GM19240 (cell line): ENCODE results near the gene SLC2A4RG.
"Not testable (repeated sequence)": the region's sequence is repeated elsewhere in the genome, so short reads cannot be mapped to it uniquely, and the experiment has no call there.

Experiments used
- DNase-seq: peaks from one replicate; pipeline ENCODE4 v3.0.0; 2011; ENCODE audit warnings: low spot score; ENCODE audit not compliant: insufficient read length

The SLC2A4RG gene

DNA sequence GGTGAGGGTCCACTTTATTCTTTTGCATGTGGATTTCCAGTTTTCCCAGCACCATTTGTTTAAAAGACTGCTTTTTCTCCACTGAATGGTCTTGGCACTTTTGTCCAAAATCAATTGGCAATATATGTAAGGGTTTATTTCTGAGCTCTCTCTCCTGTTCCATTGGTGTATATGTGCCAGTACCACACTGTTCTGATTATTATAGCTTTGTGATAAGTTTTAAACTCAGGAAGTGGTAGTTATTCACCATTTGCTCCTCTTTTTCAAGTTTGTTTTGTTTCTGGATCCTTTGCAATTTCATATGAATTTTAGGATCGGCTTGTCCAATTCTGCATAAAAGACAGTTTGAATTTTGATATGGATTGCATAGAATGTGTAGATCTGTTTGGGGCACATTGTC is 27.4 kb upstream of the SLC2A4RG start:
- DNase-seq = no peak

DNA sequence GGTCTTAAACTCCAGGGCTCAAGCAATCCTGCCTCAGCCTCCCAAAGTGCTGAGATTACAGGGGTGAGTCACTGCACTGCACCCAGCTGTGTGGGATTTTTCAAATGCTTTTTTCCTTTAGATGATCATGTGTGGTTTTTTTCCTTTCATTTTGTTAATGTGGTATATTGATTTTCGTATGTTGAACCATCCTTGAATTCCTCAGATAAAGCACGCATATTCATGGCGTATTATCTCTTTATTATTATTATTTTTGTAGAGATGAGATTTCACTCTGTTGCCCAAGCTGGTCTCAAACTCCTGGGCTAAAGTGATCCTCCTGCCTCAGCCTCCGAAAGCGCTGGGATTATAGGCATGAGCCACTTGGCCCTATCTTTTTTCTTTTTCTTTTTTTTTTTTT is 24.7 kb upstream of the SLC2A4RG start:
- no peak for DNase-seq

DNA sequence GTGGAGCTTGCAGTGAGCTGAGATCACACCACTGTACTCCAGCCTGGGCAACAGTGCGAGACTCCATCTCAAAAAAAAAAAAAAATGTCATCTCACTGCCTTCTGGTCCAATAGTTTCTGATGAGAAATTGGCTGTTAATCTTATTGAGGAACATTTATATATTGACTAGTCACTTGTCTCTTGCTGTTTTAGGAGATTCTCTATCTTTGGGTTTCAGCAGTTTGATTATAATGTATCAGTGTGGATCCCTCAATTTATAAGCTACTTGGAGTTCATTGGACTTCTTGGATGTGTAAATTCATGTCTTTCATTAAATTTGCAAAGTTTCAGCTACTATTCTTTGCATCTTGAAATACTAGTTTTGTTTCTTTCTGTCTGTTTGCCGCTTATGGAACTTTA is 20.6 kb upstream of the SLC2A4RG start:
- DNase-seq = no peak

DNA sequence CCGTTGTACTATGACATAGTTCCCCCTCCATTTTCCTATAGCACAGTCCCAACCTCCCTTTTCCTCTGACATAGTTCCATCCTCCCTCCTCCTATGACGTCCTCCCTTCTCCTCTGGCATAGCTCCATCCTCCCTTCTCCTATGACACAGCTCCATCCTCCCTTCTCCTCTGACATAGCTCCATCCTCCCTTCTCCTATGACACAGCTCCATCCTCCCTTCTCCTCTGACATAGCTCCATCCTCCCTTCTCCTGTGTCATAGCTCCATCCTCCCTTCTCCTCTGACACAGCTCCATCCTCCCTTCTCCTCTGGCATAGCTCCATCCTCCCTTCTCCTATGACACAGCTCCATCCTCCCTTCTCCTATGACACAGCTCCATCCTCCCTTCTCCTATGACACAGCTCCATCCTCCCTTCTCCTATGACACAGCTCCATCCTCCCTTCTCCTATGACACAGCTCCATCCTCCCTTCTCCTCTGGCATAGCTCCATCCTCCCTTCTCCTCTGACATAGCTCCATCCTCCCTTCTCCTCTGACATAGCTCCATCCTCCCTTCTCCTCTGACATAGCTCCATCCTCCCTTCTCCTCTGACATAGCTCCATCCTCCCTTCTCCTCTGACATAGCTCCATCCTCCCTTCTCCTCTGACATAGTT is 16.5 kb upstream of the SLC2A4RG start:
- DNase-seq = not testable (repeated sequence)

DNA sequence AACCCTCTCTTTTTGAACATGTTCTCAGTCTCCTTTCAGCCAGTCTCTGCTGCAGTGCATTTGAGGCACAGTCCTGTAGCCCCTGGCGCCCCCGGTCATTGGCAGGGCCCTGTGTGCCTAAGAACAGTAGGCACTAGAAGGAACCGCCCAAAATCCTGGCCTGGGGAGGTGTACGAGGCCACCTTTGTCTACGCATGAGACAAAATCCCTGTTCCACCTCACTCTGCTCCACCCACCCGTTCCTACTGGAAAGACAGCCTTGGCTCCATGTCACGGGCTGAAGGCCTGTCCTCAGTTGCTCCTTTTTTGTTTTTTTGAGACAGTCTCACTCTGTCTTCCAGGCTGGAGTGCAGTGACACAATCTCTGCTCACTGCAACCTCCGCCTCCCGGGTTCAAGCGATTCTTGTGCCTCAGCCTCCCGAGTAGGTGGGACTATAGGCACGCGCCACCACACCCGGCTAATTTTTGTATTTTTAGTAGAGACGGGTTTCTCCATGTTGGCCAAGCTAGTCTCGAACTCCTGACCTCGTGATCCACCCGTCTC is 9.3 kb upstream of the SLC2A4RG start:
- not testable (repeated sequence) for DNase-seq

DNA sequence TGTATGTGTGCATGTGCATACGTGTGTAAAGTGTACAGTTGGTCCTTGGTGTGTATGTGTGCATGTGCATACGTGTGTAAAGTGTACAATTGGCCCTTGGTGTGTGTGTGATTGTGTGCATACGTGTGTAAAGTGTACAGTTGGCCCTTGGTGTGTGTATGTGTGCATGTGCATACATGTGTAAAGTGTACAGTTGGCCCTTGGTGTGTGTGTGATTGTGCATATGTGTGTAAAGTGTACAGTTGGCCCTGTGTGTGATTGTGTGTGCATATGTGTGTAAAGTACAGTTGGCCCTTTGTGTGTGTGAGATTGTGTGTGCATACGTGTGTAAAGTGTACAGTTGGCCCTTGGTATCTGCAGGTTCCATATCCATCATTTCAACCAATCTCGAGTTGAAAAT is 8.2 kb upstream of the SLC2A4RG start:
- DNase-seq = no peak

DNA sequence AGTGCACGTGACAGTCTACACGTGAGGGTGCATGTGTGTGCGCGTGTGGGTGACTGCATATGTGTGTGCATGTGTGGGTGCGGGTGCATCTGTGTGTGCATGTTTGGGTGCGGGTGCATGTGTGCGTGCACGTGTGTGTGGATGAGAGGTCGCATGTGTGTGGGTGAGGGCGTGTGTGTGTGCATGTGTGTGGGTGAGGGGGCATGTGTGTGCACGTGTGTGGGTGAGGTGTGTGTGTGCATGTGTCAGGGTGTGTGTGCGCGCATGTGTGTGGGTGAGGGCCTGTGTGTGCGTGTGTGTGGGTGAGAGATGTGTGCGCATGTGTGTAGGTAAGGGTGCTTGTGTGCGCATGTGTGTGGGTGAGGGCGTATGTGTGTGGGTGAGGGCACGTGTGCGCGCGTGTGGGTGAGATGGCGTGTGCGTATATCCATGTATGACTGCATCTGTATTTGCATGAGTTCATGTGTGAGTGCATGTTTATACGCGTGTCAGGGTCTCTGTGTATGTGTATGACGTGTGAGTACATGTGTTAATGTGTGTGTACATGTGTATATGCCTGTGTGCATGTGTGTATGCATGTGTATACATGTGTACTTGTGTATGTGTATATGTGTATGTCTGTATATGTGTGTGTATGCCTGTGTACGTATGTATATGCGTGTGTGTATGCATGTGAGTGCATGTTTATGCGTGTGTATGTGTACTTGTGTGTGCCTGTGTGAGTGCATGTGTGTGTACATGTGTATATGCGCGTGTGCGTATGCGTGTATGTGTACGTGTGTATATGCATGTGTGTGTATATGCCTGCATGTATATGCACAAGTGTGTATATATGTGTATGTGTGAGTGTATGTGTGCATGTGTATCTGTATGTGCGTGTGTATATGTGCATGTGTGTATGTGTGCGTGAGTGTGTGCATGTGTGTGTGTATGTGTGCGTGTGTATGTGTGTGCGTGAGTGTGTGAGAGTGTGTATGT is 7.2 kb upstream of the SLC2A4RG start:
- DNase-seq = no peak

DNA sequence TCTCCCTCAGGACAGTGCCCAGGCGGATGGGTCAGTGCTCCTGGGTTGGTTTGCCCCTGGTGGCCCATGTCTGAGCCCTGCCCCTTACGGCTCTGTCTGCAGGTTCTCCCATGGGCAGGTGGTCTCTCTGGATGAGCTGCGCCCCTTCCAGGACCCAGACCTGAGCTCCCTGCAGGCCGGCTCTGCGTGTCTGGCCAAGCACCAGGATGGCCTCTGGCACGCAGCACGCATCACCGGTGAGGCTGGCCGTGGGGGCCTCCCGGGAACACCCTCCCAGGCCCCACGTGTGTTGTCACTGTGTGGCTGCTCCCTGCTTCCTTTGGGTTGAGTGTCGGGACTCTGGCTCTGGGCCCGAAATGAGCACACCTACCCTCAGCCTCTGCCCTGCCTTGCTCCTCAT is 6.5 kb upstream of the SLC2A4RG start:
- no peak for DNase-seq

DNA sequence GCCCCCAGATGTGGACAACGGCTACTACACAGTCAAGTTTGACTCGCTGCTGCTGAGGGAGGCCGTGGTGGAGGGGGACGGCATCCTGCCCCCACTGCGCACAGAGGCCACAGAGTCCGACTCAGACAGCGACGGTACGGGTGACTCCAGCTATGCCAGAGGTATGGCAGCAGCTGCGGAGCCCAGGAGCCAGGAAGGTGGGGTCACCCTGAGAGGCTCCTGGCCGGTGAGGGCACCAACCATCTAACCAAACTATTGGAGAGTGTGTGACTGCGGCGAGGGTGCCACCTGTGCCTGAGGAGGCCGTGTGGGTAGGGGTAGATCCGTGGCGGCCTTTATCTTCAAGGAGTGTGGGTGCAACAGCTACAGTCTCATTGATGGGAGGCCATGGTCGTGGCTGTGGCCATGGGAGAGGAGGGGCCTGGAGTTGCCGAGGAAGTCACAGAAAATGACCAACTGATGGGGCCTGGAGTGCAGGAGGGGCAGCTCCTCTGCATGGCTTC is 5.9 kb upstream of the SLC2A4RG start:
- no peak for DNase-seq

DNA sequence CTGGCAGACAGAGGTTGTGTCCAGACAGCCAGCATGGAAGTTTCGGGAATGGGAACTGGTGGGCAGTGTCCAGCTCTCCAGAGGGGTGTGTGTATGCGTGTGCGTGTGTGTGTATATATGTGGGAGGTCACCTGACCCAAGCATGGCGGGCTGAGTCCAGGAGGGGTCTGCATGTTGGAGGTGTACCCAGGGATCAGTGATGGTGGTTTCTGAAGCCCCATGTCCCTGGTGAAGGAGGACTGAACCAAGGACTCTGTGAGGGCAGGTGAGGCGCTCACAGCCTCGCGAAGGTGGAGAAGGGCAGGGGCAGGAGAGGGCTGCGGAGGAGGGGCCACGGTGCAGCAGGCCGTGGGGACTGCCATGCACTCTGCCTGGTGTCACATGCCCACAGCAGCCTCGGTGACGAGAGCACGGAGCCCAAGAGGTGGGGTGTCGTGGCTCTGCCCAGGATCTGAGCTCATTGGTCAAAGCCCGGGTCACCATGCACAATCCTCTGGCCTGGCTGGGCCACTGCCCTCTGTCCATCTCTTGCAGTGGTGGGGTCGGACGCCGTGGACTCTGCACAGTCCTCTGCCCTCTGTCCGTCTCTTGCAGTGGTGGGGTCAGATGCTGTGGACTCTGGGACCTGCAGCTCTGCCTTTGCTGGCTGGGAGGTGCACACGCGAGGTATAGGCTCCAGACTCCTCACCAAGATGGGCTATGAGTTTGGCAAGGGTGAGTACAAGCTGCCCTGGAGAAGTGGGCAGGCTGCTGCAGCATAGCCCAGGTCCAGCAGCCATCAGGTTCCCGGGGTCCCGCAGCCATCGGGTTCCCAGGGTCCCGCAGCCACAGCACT is 5.2 kb upstream of the SLC2A4RG start:
- DNase-seq = no peak

DNA sequence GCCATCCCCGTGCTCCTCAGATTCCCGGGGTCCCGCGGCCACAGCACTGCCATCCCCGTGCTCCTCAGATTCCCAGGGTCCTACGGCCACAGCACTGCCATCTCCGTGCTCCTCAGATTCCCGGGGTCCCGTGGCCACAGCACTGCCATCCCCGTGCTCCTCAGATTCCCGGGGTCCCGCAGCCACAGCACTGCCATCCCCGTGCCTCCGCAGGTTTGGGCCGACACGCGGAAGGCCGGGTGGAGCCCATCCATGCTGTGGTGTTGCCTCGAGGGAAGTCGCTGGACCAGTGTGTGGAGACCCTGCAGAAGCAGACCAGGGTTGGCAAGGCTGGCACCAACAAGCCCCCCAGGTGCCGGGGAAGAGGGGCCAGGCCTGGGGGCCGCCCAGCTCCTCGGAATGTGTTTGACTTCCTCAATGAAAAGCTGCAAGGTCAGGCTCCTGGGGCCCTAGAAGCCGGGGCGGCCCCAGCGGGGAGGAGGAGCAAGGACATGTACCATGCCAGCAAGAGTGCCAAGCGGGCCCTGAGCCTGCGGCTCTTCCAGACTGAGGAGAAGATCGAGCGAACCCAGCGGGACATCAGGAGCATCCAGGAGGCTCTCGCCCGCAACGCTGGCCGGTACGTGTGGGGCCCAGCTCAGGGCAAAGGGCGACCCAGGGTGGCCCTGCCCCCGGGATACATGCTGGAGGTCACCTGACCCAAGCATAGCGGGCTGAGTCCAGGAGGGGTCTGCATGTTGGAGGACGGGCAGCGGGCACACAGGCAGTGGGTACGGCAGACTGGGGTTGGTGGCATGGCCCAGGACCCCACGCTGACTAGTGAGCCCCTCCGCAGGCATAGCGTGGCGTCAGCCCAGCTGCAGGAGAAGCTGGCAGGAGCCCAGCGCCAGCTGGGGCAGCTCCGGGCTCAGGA is 4.4 kb upstream of the SLC2A4RG start:
- no peak for DNase-seq

DNA sequence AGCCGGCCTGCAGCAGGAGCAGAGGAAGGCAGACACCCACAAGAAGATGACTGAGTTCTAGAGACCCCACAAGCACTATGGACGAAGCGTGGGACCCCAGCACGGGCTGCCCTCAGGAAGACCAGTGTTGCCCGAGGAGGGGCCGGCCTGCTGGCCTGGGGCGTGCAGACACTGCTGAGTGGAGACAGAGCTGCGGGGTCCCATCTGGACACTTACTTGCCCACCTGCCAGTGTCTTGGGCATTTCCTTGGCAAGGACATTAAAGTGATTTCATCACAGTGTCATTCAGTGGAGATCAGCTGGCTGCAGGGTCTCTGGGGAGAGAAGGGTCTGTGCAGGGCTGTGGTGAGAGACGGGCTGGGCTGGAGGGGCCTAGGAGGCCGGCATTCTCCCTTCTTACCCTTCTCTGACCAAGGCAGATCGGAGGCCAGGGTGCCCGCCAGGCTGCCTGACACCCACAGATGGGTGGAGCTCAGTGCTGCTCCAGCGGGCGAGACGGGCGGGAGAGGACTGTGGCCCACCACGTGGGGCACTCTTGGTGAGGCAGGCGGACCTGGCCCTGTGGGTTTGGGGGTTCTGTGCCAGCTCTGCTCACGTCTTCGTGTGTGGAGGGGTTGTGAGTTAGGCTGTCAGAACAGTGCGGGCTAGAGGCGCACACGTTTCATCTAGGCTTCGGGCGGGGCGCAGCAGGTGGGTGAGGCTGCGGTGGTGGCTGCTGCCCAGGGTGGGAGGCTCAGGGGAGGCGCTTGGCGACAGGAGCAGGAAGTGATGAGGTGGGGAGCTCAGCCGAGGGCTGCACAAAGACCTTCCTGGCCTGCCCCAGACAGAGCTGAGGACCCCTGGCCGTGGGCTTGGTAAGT is 3.5 kb upstream of the SLC2A4RG start, which contains the start of gene LIME1:
LIME1 (plus strand) TSS at position 806 of the 860 bp plus-strand sequence. CDS start 886 bp downstream, outside the sequence.
- DNase-seq = no peak

DNA sequence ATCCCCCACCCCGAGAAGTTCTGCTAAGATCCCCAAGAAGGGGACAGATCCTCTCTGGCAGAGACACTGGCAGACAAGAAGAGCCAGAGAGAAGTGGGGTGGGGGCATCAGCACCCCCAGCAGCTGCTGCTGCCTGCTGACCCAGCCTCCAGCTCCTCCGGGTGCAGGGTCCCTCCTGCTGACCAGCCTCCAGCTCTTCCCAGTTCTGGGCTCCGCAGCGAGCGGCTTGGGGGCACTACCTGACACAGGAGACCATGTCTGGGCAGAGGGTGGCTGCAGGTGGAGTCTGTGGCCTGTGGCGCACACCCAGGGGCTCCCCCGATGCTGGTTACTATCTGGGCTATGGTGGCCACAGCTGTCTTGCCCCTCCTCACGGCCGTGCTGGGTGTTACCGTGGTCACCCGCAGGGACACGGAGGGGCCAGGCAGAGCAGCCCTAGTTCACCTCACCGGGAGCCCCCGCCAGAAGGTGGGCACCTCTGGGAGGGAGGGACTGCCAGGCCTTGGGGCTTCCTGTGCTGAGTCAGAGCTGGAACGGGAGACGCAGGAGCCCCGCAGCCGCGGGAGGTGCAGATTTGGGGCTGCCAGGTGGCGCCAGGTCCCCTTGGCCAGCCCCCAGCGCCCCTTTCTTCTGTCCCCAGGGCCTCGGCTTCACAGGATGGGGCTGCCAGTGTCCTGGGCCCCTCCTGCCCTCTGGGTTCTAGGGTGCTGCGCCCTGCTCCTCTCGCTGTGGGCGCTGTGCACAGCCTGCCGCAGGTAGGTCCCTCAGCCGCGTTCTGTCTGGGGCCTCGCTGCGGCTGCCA is 2.5 kb upstream of the SLC2A4RG start:
- DNase-seq = no peak

DNA sequence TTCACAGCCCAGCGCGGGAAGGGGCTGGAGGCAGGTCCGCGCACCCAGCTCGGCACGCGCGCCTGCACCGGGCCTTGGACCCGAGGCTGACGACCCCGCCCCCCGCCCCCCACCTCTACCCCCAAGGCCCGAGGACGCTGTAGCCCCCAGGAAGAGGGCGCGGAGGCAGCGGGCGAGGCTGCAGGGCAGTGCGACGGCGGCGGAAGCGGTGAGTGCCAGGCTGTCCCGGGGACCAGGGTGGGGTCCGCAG is 2.0 kb upstream of the SLC2A4RG start:
- DNase-seq = no peak

DNA sequence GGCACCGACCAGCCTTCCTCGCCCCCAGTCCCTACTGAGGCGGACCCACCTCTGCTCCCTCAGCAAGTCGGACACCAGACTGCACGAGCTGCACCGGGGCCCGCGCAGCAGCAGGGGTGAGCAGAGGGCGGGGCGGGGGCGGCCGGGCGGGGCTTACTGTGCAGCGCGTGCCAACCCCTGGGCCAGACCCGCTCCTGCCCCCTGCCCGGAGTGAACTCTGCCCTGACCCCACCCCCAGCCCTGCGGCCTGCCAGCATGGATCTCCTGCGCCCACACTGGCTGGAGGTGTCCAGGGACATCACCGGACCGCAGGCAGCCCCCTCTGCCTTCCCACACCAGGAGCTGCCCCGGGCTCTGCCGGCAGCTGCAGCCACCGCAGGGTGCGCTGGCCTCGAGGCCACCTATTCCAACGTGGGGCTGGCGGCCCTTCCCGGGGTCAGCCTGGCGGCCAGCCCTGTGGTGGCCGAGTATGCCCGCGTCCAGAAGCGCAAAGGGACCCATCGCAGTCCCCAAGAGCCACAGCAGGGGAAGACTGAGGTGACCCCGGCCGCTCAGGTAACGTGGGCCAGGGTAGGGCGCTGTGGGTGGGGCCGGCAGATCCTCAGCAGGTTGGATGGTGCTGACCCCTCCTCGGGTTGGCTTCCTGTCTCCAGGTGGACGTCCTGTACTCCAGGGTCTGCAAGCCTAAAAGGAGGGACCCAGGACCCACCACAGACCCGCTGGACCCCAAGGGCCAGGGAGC is 1.5 kb upstream of the SLC2A4RG start:
- DNase-seq = no peak

DNA sequence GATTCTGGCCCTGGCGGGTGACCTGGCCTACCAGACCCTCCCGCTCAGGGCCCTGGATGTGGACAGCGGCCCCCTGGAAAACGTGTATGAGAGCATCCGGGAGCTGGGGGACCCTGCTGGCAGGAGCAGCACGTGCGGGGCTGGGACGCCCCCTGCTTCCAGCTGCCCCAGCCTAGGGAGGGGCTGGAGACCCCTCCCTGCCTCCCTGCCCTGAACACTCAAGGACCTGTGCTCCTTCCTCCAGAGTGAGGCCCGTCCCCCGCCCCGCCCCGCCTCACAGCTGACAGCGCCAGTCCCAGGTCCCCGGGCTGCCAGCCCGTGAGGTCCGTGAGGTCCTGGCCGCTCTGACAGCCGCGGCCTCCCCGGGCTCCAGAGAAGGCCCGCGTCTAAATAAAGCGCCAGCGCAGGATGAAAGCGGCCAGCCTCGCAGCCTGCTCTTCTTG is 868 bp upstream of the SLC2A4RG start:
- no peak for DNase-seq

DNA sequence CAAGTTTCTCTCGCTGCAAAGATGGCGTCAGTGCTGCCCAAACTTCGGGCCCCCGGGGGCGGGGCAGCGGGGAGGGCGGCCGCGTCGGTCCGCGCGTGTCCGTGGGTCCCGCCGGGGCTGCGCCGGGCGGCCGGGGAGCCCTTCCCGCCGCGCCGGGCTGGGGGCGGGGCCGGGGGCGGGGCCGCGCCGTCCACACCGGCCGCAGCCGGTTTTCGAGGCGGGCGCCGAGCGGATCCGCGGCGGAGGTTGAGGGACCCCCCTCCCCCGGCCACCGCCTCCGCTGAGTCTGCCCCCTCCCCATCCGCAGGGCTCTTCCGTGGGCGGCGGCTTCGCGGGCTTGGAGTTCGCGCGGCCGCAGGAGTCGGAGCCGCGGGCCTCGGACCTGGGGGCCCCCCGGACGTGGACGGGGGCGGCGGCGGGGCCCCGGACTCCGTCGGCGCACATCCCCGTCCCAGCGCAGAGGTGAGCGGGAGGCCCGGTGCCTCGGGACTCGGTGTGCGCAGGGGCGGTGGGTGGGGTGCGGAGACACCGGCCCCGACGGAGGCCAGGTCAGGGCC is 572 bp downstream of the SLC2A4RG start:
- no peak for DNase-seq
